ENCODE measurements around the gene FLNB.

DNA sequence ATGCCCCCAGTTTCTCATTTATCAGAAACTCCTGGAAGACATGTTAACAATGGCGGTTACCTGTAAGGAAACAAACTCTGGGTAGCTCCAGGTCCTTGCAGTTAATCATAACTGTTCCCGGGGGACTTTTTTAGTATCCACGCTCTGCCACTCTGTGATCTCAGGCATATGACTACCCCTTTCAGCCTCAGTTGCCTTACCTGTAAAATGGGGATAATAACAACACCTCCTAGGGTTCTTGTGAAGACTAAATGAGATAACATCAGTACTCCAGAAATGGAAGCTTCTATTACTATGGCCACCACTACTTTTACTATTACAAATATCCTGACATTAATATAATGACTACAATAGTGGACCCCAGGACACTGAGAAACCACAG lies 7.1 kb upstream of the FLNB start:
- TF ChIP-seq, protein P1, sequence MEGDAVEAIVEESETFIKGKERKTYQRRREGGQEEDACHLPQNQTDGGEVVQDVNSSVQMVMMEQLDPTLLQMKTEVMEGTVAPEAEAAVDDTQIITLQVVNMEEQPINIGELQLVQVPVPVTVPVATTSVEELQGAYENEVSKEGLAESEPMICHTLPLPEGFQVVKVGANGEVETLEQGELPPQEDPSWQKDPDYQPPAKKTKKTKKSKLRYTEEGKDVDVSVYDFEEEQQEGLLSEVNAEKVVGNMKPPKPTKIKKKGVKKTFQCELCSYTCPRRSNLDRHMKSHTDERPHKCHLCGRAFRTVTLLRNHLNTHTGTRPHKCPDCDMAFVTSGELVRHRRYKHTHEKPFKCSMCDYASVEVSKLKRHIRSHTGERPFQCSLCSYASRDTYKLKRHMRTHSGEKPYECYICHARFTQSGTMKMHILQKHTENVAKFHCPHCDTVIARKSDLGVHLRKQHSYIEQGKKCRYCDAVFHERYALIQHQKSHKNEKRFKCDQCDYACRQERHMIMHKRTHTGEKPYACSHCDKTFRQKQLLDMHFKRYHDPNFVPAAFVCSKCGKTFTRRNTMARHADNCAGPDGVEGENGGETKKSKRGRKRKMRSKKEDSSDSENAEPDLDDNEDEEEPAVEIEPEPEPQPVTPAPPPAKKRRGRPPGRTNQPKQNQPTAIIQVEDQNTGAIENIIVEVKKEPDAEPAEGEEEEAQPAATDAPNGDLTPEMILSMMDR (IDR thresholded peaks at IDR 0.05): no peak
- TF ChIP-seq POLR2AphosphoS5 (IDR thresholded peaks at IDR 0.05) (no peak), POLR2A (IDR thresholded peaks at IDR 0.05) (no peak), EP300 (IDR thresholded peaks at IDR 0.05) (no peak)
